Measurements from ENCODE around the gene MTHFS. TPM values are rescaled to one million over a fixed set of nuclear protein-coding genes. Genes with fewer than 3 reads are reported as not detected.
"Not testable (repeated sequence)": the region's sequence is repeated elsewhere in the genome, so short reads cannot be mapped to it uniquely, and the experiment has no call there.

Gene MTHFS
- total and polyA plus RNA-seq, 11 donors = 5.7 to 45.5 (median 13.4) TPM

DNA sequence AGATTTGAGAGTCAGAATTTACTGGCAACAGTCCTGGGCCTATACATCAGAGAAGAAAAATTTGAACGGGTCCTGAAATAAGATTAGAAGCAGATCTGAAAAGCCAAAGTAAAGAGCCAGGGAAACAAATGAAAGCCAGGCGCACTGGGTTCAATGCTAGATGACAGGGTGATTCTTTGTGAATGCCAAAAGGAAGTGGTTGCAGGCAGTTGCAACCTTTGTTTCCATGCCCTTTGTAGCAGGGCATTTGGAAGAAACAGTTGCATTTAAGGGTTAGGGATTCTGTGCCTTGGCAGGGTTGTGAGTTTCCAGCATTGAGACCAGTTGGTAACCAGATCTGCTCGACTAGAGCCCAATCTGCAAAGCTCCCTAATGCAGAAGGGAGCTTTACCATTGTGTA is 36.4 kb upstream of the MTHFS start:
- DNase-seq (no peak), ATAC-seq (no peak)
- no peak overlapping the region for H3K4me3 ChIP-seq
- WGBS, 4 donors = 51 to 59% (median 56%) methylated on average over 3 of the region's 3 CpGs
- H3K27ac ChIP-seq = no peak overlapping the region
- H3K36me3 ChIP-seq = no peaks in the 10 kb centered on the region
- no peaks in the 10 kb centered on the region for H3K9me3 ChIP-seq
- peaks cover 0 to 13% (median 0%) of the 10 kb centered on the region in 9 donors for H3K27me3 ChIP-seq
- peaks cover 0 to 5% (median 0%) of the 10 kb centered on the region in 12 donors for H3K4me1 ChIP-seq
- TF ChIP-seq POLR2A (IDR thresholded peaks at IDR 0.05) = no peak
- TF ChIP-seq, protein P1, sequence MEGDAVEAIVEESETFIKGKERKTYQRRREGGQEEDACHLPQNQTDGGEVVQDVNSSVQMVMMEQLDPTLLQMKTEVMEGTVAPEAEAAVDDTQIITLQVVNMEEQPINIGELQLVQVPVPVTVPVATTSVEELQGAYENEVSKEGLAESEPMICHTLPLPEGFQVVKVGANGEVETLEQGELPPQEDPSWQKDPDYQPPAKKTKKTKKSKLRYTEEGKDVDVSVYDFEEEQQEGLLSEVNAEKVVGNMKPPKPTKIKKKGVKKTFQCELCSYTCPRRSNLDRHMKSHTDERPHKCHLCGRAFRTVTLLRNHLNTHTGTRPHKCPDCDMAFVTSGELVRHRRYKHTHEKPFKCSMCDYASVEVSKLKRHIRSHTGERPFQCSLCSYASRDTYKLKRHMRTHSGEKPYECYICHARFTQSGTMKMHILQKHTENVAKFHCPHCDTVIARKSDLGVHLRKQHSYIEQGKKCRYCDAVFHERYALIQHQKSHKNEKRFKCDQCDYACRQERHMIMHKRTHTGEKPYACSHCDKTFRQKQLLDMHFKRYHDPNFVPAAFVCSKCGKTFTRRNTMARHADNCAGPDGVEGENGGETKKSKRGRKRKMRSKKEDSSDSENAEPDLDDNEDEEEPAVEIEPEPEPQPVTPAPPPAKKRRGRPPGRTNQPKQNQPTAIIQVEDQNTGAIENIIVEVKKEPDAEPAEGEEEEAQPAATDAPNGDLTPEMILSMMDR (IDR thresholded peaks at IDR 0.05) = no peak
- intact Hi-C loops (cut with DNase I) = no loop called here

DNA sequence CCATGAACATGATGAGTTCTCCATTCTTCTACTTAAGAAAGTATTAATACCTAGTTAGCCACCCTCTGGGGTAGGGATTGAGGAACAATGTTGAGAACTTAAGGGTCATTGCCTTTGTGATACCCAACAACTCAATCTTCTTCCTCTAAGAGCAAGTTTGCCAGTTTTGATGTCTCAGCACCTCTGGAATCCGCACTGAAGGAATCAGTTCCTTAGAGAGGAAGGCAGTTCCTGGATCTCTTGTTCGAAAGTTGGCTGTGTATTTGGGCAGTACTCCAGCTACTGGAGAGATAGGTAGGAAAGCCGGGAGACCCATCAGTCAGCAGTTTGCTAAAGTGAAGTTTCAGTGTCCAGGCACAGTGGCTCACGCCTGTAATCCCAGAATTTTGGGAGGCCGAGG is 35.6 kb upstream of the MTHFS start:
- TF ChIP-seq, protein P1 (IDR thresholded peaks at IDR 0.05) = no peak
- no peak for TF ChIP-seq POLR2A (IDR thresholded peaks at IDR 0.05)
- H3K27ac ChIP-seq = no peak overlapping the region
- WGBS, 4 donors = 48 to 73% (median 60%) methylated on average over 5 of the region's 5 CpGs
- peaks cover 0 to 5% (median 0%) of the 10 kb centered on the region in 12 donors for H3K4me1 ChIP-seq
- no peaks in the 10 kb centered on the region for H3K36me3 ChIP-seq
- peaks cover 0 to 13% (median 0%) of the 10 kb centered on the region in 9 donors for H3K27me3 ChIP-seq
- H3K9me3 ChIP-seq = no peaks in the 10 kb centered on the region
- ATAC-seq = peak in 1 of 4 donors; percentile 36
- DNase-seq = no peak
- H3K4me3 ChIP-seq = no peak overlapping the region
- intact Hi-C loops (cut with DNase I) = no loop called here

DNA sequence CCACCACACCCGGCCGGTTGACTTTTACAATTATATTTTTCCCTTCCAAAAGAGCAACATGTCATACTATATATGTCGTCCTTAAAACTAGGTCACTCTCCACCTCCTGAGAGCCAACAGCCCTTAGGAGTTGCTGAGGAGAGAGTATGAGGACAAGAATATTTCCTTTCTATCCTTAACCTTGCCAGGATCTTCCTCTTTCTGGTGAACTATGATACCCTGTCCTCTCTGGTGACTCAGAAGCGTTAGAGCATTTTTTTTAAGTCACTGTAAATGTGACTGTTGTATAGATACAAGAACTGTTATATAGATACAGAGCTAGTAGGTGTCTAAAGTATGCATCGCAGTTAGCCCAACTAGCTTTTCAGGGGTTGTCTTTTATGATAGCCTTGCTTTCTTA is 33.7 kb upstream of the MTHFS start:
- H3K4me3 ChIP-seq = no peak overlapping the region
- peaks cover 0 to 13% (median 0%) of the 10 kb centered on the region in 9 donors for H3K27me3 ChIP-seq
- WGBS, 4 donors = 76 to 83% (median 79%) methylated on average over 5 of the region's 5 CpGs
- H3K4me1 ChIP-seq = peaks cover 0 to 5% (median 0%) of the 10 kb centered on the region in 12 donors
- ATAC-seq = no peak
- TF ChIP-seq POLR2A (IDR thresholded peaks at IDR 0.05) = no peak
- TF ChIP-seq, protein P1 (IDR thresholded peaks at IDR 0.05) = no peak
- intact Hi-C loops (cut with DNase I) = no loop called here
- no peak for DNase-seq
- no peak overlapping the region for H3K27ac ChIP-seq
- H3K9me3 ChIP-seq = no peaks in the 10 kb centered on the region
- no peaks in the 10 kb centered on the region for H3K36me3 ChIP-seq

DNA sequence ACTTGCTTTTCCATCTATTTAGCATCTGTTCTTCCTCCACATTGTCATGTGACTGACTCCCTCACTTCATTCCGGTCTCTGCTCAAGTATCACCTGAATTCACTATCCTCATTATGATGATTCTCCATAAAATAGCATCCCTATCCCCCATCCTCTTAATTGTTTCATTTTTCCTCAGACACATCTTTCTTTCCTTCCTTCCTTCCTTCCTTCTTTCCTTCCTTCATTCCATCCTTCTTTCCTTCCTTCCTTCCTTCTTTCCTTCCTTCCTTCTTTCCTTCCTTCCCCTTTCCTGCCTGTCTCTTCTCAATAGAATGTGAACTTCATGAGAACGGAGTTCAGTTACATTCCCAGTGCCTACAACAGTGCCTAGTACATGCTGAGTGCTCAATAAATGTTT is 32.6 kb upstream of the MTHFS start:
- no peak overlapping the region for H3K4me3 ChIP-seq
- ATAC-seq (no peak), DNase-seq (no peak)
- peaks cover 0 to 9% (median 0%) of the 10 kb centered on the region in 12 donors for H3K4me1 ChIP-seq
- H3K27ac ChIP-seq = no peak overlapping the region
- no peaks in the 10 kb centered on the region for H3K9me3 ChIP-seq
- WGBS, 4 donors = 79 to 92% (median 85%) methylated on average over 2 of the region's 2 CpGs
- TF ChIP-seq, protein P1 (IDR thresholded peaks at IDR 0.05) = no peak
- TF ChIP-seq POLR2A (IDR thresholded peaks at IDR 0.05) = no peak
- no peaks in the 10 kb centered on the region for H3K36me3 ChIP-seq
- peaks cover 0 to 12% (median 0%) of the 10 kb centered on the region in 9 donors for H3K27me3 ChIP-seq
- intact Hi-C loops (cut with DNase I) = loop anchor here in 1 of 10 donors (10.0 kb wide), 1 partner anchor 225 kb away; the partner anchor contains the start of gene FAH

DNA sequence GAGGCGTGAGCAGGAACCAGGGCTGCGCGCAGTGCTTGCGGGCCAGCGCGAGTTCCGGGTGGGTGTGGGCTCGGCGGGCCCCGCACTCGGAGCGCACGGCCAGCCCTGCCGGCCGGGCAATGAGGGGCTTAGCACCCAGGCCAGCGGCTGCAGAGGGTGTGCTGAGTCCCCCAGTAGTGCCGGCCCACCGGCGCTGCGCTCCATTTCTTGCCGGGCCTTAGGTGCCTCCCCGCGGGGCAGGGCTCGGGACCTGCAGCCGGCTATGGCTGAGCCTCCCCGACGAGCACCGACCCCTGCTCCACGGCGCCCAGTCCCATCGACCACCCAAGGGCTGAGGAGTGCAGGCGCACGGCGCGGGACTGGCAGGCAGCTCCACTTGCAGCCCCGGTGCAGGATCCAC is 29.3 kb upstream of the MTHFS start:
- peaks cover 0 to 20% (median 5%) of the 10 kb centered on the region in 12 donors for H3K4me1 ChIP-seq
- intact Hi-C loops (cut with DNase I) = loop anchor here in 1 of 10 donors (10.0 kb wide), 1 partner anchor 229 kb away; the partner anchor contains the start of gene FAH
- H3K9me3 ChIP-seq = peaks cover 0 to 11% (median 5%) of the 10 kb centered on the region in 12 donors
- DNase-seq, H3K27ac ChIP-seq, H3K36me3 ChIP-seq, ATAC-seq, H3K4me3 ChIP-seq, H3K27me3 ChIP-seq: not testable (repeated sequence)
- 98 to 100% (median 99%) methylated on average over 12 to 36 of the region's 36 CpGs for WGBS, 4 donors
